ENCODE data around the gene KIAA1549. TPM values are rescaled to one million over a fixed set of nuclear protein-coding genes. Genes with fewer than 3 reads are reported as not detected.

KIAA1549 gene
- total and polyA plus RNA-seq, 2 donors (not counting 1 experiment from before 2014, with no cell fraction given), result under 0.01 to 0.52 TPM

- ATAC-seq (ENCODE audit: low read depth) (no peak), DNase-seq (no peak)
- Mint-ChIP-seq H3K9me3 (ENCODE audit: insufficient read depth) (no peaks in the 10 kb centered on the region), H3K27ac (no peak overlapping the region), H3K4me3 (no peak overlapping the region), H3K27me3 (peaks cover 12% of the 10 kb centered on the region), H3K4me1 (peaks cover 2% of the 10 kb centered on the region)
- H3K9me3 ChIP-seq (ENCODE audit: control extremely low read depth in 1 of 3, control insufficient read depth in 2 of 3, insufficient read depth in 1 of 3, low read length in 2 of 3), result no peaks in the 10 kb centered on the region
- H3K27ac ChIP-seq (ENCODE audit: low read length in 2 of 2), result no peak overlapping the region
- TF ChIP-seq CTCF (IDR thresholded peaks at IDR 0.05) (no peak), EZH2 (IDR thresholded peaks at IDR 0.05; ENCODE audit: borderline replicate concordance, insufficient read depth, low read depth, low read length, poor library complexity, severe bottlenecking) (no peak)
- intact Hi-C loops (cut with micrococcal nuclease), result no loop called here
- H3K4me1 ChIP-seq (ENCODE audit: control insufficient read depth in 2 of 2, insufficient read depth in 2 of 2, low read length in 2 of 2), result no peaks in the 10 kb centered on the region
- ChIA-PET CTCF (no interaction called here), POLR2A (no interaction called here)
- H3K79me2 ChIP-seq (ENCODE audit: control insufficient read depth, insufficient read depth, low read length), result no peaks in the 10 kb centered on the region
- H3K4me2 ChIP-seq (replicated peaks; ENCODE audit: low read depth, low read length, poor library complexity, severe bottlenecking), result no peak overlapping the region
- H3K9ac ChIP-seq (ENCODE audit: low read length), result no peak overlapping the region
- H3K4me3 ChIP-seq (ENCODE audit: control extremely low read depth in 1 of 5, extremely low read depth in 1 of 5, insufficient read depth in 1 of 5, low read depth in 2 of 5, low read length in 4 of 5), result no peak overlapping the region
- no peak overlapping the region for H2AFZ ChIP-seq (ENCODE audit: insufficient read depth, low read depth, low read length, poor library complexity, severe bottlenecking)
- no CpG with 5 or more reads among the region's 3 CpGs for WGBS (ENCODE audit: insufficient coverage)
- H3K36me3 ChIP-seq (replicated peaks in 1 of 2; ENCODE audit: control extremely low read depth in 1 of 2, control insufficient read depth in 1 of 2, extremely low read depth in 1 of 2, insufficient read depth in 2 of 2, low read length in 1 of 2), result no peaks in the 10 kb centered on the region
- no peaks in the 10 kb centered on the region for H4K20me1 ChIP-seq (ENCODE audit: control insufficient read depth, insufficient read depth, low read length, poor library complexity, severe bottlenecking)
- no peaks in the 10 kb centered on the region for H3K27me3 ChIP-seq (replicated peaks in 1 of 4; ENCODE audit: control extremely low read depth in 1 of 4, control insufficient read depth in 3 of 4, insufficient read depth in 4 of 4, low read length in 3 of 4)
These were observed 89.1 kb downstream of the KIAA1549 start for GRCh38 chr7:138892006-138892630.

DNA sequence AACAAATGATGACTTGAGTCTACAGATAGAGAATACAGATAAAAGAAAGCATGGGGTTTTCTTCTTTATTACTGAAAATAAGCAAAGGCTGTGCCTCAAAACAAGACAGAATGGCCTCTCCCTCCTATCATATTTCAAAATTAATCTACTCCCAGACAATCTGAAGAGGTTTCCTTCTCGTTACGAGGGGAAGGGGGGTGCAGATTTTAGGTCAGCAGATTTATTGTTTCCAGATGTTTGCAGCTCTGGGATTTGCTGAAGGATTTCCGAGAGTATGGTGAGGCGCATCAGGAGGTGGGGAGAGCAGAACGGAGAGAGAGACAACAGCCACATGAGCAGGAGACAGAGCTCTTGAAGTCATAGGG, 89.8 kb downstream of the KIAA1549 start:
- CTCF ChIA-PET, result no interaction called here
- TF ChIP-seq CTCF (IDR thresholded peaks at IDR 0.05), result no peak
- TF ChIP-seq EZH2 (IDR thresholded peaks at IDR 0.05; ENCODE audit: borderline replicate concordance, insufficient read depth, low read depth, low read length, poor library complexity, severe bottlenecking), result no peak

More for the DNA sequence above, 89.8 kb downstream of the KIAA1549 start:
- Histone ChIP-seq H3K36me3 (replicated peaks in 1 of 2; ENCODE audit: control extremely low read depth in 1 of 2, control insufficient read depth in 1 of 2, extremely low read depth in 1 of 2, insufficient read depth in 2 of 2, low read length in 1 of 2) (no peaks in the 10 kb centered on the region), H3K9ac (ENCODE audit: low read length) (no peak overlapping the region), H3K27me3 (replicated peaks in 1 of 4; ENCODE audit: control extremely low read depth in 1 of 4, control insufficient read depth in 3 of 4, insufficient read depth in 4 of 4, low read length in 3 of 4) (no peaks in the 10 kb centered on the region), H3K9me3 (ENCODE audit: control extremely low read depth in 1 of 3, control insufficient read depth in 2 of 3, insufficient read depth in 1 of 3, low read length in 2 of 3) (peaks cover 0 to under 1% (median 0%) of the 10 kb centered on the region in 3 donors), H3K79me2 (ENCODE audit: control insufficient read depth, insufficient read depth, low read length) (no peaks in the 10 kb centered on the region), H3K4me3 (ENCODE audit: control extremely low read depth in 1 of 5, extremely low read depth in 1 of 5, insufficient read depth in 1 of 5, low read depth in 2 of 5, low read length in 4 of 5) (no peak overlapping the region), H3K4me1 (ENCODE audit: control insufficient read depth in 2 of 2, insufficient read depth in 2 of 2, low read length in 2 of 2) (peaks cover 0 to 4% of the 10 kb centered on the region in 2 donors), H3K27ac (ENCODE audit: low read length in 2 of 2) (no peak overlapping the region), H3K4me2 (replicated peaks; ENCODE audit: low read depth, low read length, poor library complexity, severe bottlenecking) (no peak overlapping the region), H2AFZ (ENCODE audit: insufficient read depth, low read depth, low read length, poor library complexity, severe bottlenecking) (no peak overlapping the region), H4K20me1 (ENCODE audit: control insufficient read depth, insufficient read depth, low read length, poor library complexity, severe bottlenecking) (no peaks in the 10 kb centered on the region)
- Mint-ChIP-seq H3K27me3 (peaks cover 9% of the 10 kb centered on the region), H3K4me1 (peaks cover 4% of the 10 kb centered on the region), H3K9me3 (ENCODE audit: insufficient read depth) (no peaks in the 10 kb centered on the region), H3K4me3 (no peak overlapping the region), H3K27ac (no peak overlapping the region)
- no peak for DNase-seq
- POLR2A ChIA-PET, result no interaction called here
- 100% methylated on average over 3 of the region's 5 CpGs for WGBS (ENCODE audit: insufficient coverage)
- no peak for ATAC-seq (ENCODE audit: low read depth)
- intact Hi-C loops (cut with micrococcal nuclease), result no loop called here

Data from B cell (primary cell).